HG02642 (cell line): Measurements from ENCODE around the gene CFAP100.

Experiments
- ATAC-seq: cut with Tn5 transposase; IDR thresholded peaks from one replicate; pipeline ENCODE4 v1.9.1; 2021; ENCODE audit warnings: mild to moderate bottlenecking; ENCODE audit not compliant: unreplicated experiment, poor library complexity

Gene CFAP100

GRCh38 chr3:126418661-126419131 lies 24.0 kb downstream of the CFAP100 start:
- no peak for ATAC-seq

- ATAC-seq = no peak
These were observed 24.5 kb downstream of the CFAP100 start for GRCh38 chr3:126419151-126419703.

- no peak for ATAC-seq
These were observed 25.4 kb downstream of the CFAP100 start for GRCh38 chr3:126419886-126420786.

- ATAC-seq = no peak
These were observed 26.9 kb downstream of the CFAP100 start for GRCh38 chr3:126421573-126422119.

- no peak for ATAC-seq
These were observed 27.4 kb downstream of the CFAP100 start for GRCh38 chr3:126422121-126422520.

- ATAC-seq = no peak
These were observed 27.9 kb downstream of the CFAP100 start for GRCh38 chr3:126422571-126423091.

- no peak for ATAC-seq
These were observed 28.7 kb downstream of the CFAP100 start for GRCh38 chr3:126423191-126424038.

GRCh38 chr3:126424039-126424717 lies 29.5 kb downstream of the CFAP100 start:
- ATAC-seq = no peak

- no peak for ATAC-seq
These were observed 30.0 kb downstream of the CFAP100 start for GRCh38 chr3:126424751-126425150.

- ATAC-seq = peak; percentile 82
These were observed 36.4 kb downstream of the CFAP100 start for GRCh38 chr3:126431103-126431534.

- ATAC-seq = no peak
These were observed 37.8 kb downstream of the CFAP100 start for GRCh38 chr3:126432361-126433104.

- ATAC-seq = no peak
These were observed 38.4 kb downstream of the CFAP100 start for GRCh38 chr3:126433105-126433430.

- ATAC-seq = no peak
These were observed 39.0 kb downstream of the CFAP100 start for GRCh38 chr3:126433496-126434263.

GRCh38 chr3:126434264-126434590 lies 39.5 kb downstream of the CFAP100 start:
- no peak for ATAC-seq

GRCh38 chr3:126434931-126435411 lies 40.3 kb downstream of the CFAP100 start:
- no peak for ATAC-seq

- no peak for ATAC-seq
These were observed 41.0 kb downstream of the CFAP100 start for GRCh38 chr3:126435456-126436315.
